DOHH2 (cell line): ENCODE measurements around the gene DCLRE1C.
"Not testable (repeated sequence)": the region's sequence is repeated elsewhere in the genome, so short reads cannot be mapped to it uniquely, and the experiment has no call there.

ENCODE experiments used
- H3F3A ChIP-seq: fragments of 200-600 bp; sonication (generic), shearing (Covaris generic); 2 replicates; pipeline ENCODE4 v1.6.0; 2016; ENCODE audit warnings: antibody characterized with exemption, mild to moderate bottlenecking; ENCODE audit not compliant: control insufficient read depth, insufficient read depth
- H3K27ac ChIP-seq: fragments of 200-600 bp; sonication (generic); 2 replicates; pipeline ENCODE4 v1.5.1; 2014; ENCODE audit warnings: low read depth, mild to moderate bottlenecking, low read length, moderate library complexity
- H3K27me3 ChIP-seq: fragments of 200-600 bp; sonication (generic); 2 replicates; pipeline ENCODE4 v1.6.1; 2014; ENCODE audit warnings: mild to moderate bottlenecking, low read length, mixed read lengths; ENCODE audit not compliant: control insufficient read depth
- H3K36me3 ChIP-seq: fragments of 200-600 bp; sonication (generic); 2 replicates; pipeline ENCODE4 v1.6.1; 2014; ENCODE audit warnings: mild to moderate bottlenecking, low read length, moderate library complexity, mixed read lengths; ENCODE audit not compliant: control insufficient read depth
- H3K4me1 ChIP-seq: fragments of 200-600 bp; sonication (generic); 2 replicates; pipeline ENCODE4 v1.6.1; 2014; ENCODE audit warnings: mild to moderate bottlenecking, low read length, mixed read lengths; ENCODE audit not compliant: control insufficient read depth
- H3K4me2 ChIP-seq: fragments of 200-600 bp; sonication (generic); 2 replicates; pipeline ENCODE4 v1.6.0; 2014; ENCODE audit warnings: mild to moderate bottlenecking, low read length, moderate library complexity
- H3K4me3 ChIP-seq: fragments of 200-600 bp; sonication (generic); 2 replicates; pipeline ENCODE4 v1.5.1; 2014; ENCODE audit warnings: mild to moderate bottlenecking, low read length, mixed read lengths
- H3K79me2 ChIP-seq: fragments of 200-600 bp; sonication (generic); 2 replicates; pipeline ENCODE4 v1.6.1; 2014; ENCODE audit warnings: mild to moderate bottlenecking, low read length, mixed read lengths; ENCODE audit not compliant: control insufficient read depth
- H3K9me2 ChIP-seq: fragments of 200-600 bp; sonication (generic); replicated peaks from 2 replicates; pipeline ENCODE4 v1.6.1; 2014; ENCODE audit warnings: mild to moderate bottlenecking, low read length, mixed read lengths; ENCODE audit not compliant: control insufficient read depth
- H3K9me3 ChIP-seq: fragments of 200-600 bp; sonication (generic); 2 replicates; pipeline ENCODE4 v1.6.1; 2014; ENCODE audit warnings: antibody characterized with exemption, low read length, mixed read lengths; ENCODE audit not compliant: control insufficient read depth, insufficient read depth
- H4K20me1 ChIP-seq: fragments of 200-600 bp; sonication (generic); 2 replicates; pipeline ENCODE4 v1.6.0; 2014; ENCODE audit warnings: low read depth, mild to moderate bottlenecking, antibody characterized with exemption, low read length, moderate library complexity; ENCODE audit not compliant: control insufficient read depth, insufficient read depth
- CTCF ChIP-seq: fragments of 200-600 bp; sonication (generic); IDR thresholded peaks from one replicate; pipeline ENCODE4 v1.5.1; 2014; ENCODE audit warnings: antibody characterized with exemption, mild to moderate bottlenecking, low read depth, low read length; ENCODE audit not compliant: poor library complexity, severe bottlenecking
- EZH2phosphoT487 ChIP-seq: fragments of 200-600 bp; sonication (generic); IDR thresholded peaks from 2 replicates; pipeline ENCODE4 v1.6.1; 2017; ENCODE audit warnings: borderline replicate concordance, mild to moderate bottlenecking, antibody characterized with exemption, low read length, moderate library complexity, mixed read lengths

The DCLRE1C gene

GRCh38 chr10:14916600-14916999 is 37.3 kb downstream of the DCLRE1C start:
- Histone ChIP-seq H3K36me3 (peaks cover 100% of the 10 kb centered on the region), H3K79me2 (peaks cover 40% of the 10 kb centered on the region), H3K9me2 (no peaks in the 10 kb centered on the region), H3K27ac (no peak overlapping the region), H3K4me2 (no peak overlapping the region), H3F3A (peaks cover 17% of the 10 kb centered on the region), H3K27me3 (no peaks in the 10 kb centered on the region), H3K9me3 (peaks cover 19% of the 10 kb centered on the region; the same call in 1 of the 2 replicates), H4K20me1 (no peaks in the 10 kb centered on the region), H3K4me3 (no peak overlapping the region), H3K4me1 (no peaks in the 10 kb centered on the region)
- TF ChIP-seq CTCF (no peak), EZH2phosphoT487 (no peak)

GRCh38 chr10:14911801-14912200 is 42.1 kb downstream of the DCLRE1C start:
- peaks cover 59% of the 10 kb centered on the region for H3K79me2 ChIP-seq
- no peak overlapping the region for H3K4me2 ChIP-seq
- H3K9me3 ChIP-seq = no peaks in the 10 kb centered on the region
- no peak for TF ChIP-seq EZH2phosphoT487
- no peaks in the 10 kb centered on the region; the same call in 1 of the 2 replicates for H4K20me1 ChIP-seq
- H3K27me3 ChIP-seq = no peaks in the 10 kb centered on the region
- H3K4me1 ChIP-seq = no peaks in the 10 kb centered on the region
- H3K36me3 ChIP-seq = peaks cover 99% of the 10 kb centered on the region
- peaks cover 19% of the 10 kb centered on the region for H3F3A ChIP-seq
- H3K27ac ChIP-seq = no peak overlapping the region
- H3K9me2 ChIP-seq = no peaks in the 10 kb centered on the region
- no peak overlapping the region for H3K4me3 ChIP-seq

- no peaks in the 10 kb centered on the region for H3K9me2 ChIP-seq
- TF ChIP-seq CTCF = no peak
- no peak for TF ChIP-seq EZH2phosphoT487
- peaks cover 16% of the 10 kb centered on the region for H3F3A ChIP-seq
- H3K9me3 ChIP-seq = no peaks in the 10 kb centered on the region
- peaks cover 51% of the 10 kb centered on the region for H3K79me2 ChIP-seq
- no peak overlapping the region for H3K27ac ChIP-seq
- no peak overlapping the region for H3K4me3 ChIP-seq
- H3K27me3 ChIP-seq = no peaks in the 10 kb centered on the region
- H3K36me3 ChIP-seq = peaks cover 99% of the 10 kb centered on the region
- H4K20me1 ChIP-seq = no peaks in the 10 kb centered on the region; the same call in 1 of the 2 replicates
- H3K4me2 ChIP-seq = no peak overlapping the region
- no peaks in the 10 kb centered on the region for H3K4me1 ChIP-seq
Measured at GRCh38 chr10:14910953-14911352, 42.9 kb downstream of the DCLRE1C start.

- no peaks in the 10 kb centered on the region for H3K9me3 ChIP-seq
Measured at GRCh38 chr10:14909101-14909500, 44.8 kb downstream of the DCLRE1C start.

GRCh38 chr10:14907591-14907990 is 46.3 kb downstream of the DCLRE1C start:
- H3K27me3 ChIP-seq, H3K4me3 ChIP-seq, H3K9me3 ChIP-seq, H3K9me2 ChIP-seq, H4K20me1 ChIP-seq, H3K27ac ChIP-seq, H3K4me2 ChIP-seq, H3K4me1 ChIP-seq: not testable (repeated sequence)
- Histone ChIP-seq H3F3A (peaks cover 32% of the 10 kb centered on the region), H3K79me2 (peaks cover 22% of the 10 kb centered on the region), H3K36me3 (peaks cover 95% of the 10 kb centered on the region)

More at GRCh38 chr10:14909101-14909500, 44.8 kb downstream of the DCLRE1C start:
- peaks cover 97% of the 10 kb centered on the region for H3K36me3 ChIP-seq
- H3K4me3 ChIP-seq = no peak overlapping the region
- no peaks in the 10 kb centered on the region for H3K9me2 ChIP-seq
- H3K4me2 ChIP-seq = no peak overlapping the region
- peaks cover 3% of the 10 kb centered on the region; the same call in 1 of the 2 replicates for H4K20me1 ChIP-seq
- peaks cover 24% of the 10 kb centered on the region for H3F3A ChIP-seq
- H3K79me2 ChIP-seq = peaks cover 32% of the 10 kb centered on the region
- H3K27ac ChIP-seq = no peak overlapping the region
- H3K27me3 ChIP-seq = no peaks in the 10 kb centered on the region
- no peaks in the 10 kb centered on the region for H3K4me1 ChIP-seq
- no peak for TF ChIP-seq CTCF
- no peak for TF ChIP-seq EZH2phosphoT487
